HEK293 (cell line): ENCODE data around the gene STX16.

Experiments
- CTCF ChIP-seq: fragments of 450-650 bp; formaldehyde crosslinking; IDR thresholded peaks from 2 replicates; pipeline ENCODE4 v1.5.1; 2016; ENCODE audit warnings: missing biosample characterization, missing genetic modification characterization
- PBX3 ChIP-seq: sonication (generic); formaldehyde crosslinking; IDR thresholded peaks from 2 replicates; pipeline ENCODE4 v1.8.1; 2022; ENCODE audit warnings: mild to moderate bottlenecking, moderate library complexity, missing genetic modification reagents
- YY1 ChIP-seq: fragments of 450-650 bp; formaldehyde crosslinking; IDR thresholded peaks from 2 replicates; pipeline ENCODE4 v1.5.1; 2018; ENCODE audit warnings: missing biosample characterization, missing genetic modification characterization
- ZNF2 ChIP-seq: fragments of 450-650 bp; formaldehyde crosslinking; IDR thresholded peaks from 2 replicates; pipeline ENCODE4 v1.5.1; 2016; ENCODE audit warnings: missing biosample characterization, missing genetic modification characterization
- ZNF202 ChIP-seq: fragments of 450-650 bp; formaldehyde crosslinking; IDR thresholded peaks from 2 replicates; pipeline ENCODE4 v1.5.1; 2016; ENCODE audit warnings: missing biosample characterization, missing genetic modification characterization, borderline replicate concordance
- ZNF311 ChIP-seq: fragments of 450-650 bp; formaldehyde crosslinking; IDR thresholded peaks from 2 replicates; pipeline ENCODE4 v1.5.1; 2017; ENCODE audit warnings: missing biosample characterization, missing genetic modification characterization, borderline replicate concordance
- ZNF37A ChIP-seq: fragments of 450-650 bp; IDR thresholded peaks from 2 replicates; pipeline ENCODE4 v1.5.1; 2018; ENCODE audit warnings: missing biosample characterization, missing genetic modification characterization
- ZNF561 ChIP-seq: fragments of 450-650 bp; IDR thresholded peaks from 2 replicates; pipeline ENCODE4 v1.5.1; 2018; ENCODE audit warnings: missing biosample characterization, missing genetic modification characterization, borderline replicate concordance
- ZNF624 ChIP-seq: fragments of 450-650 bp; formaldehyde crosslinking; IDR thresholded peaks from 2 replicates; pipeline ENCODE4 v1.5.1; 2017; ENCODE audit warnings: missing biosample characterization, missing genetic modification characterization
- TF ChIP-seq, protein P1 (sequence below): fragments of 450-650 bp; formaldehyde crosslinking; IDR thresholded peaks from 2 replicates; pipeline ENCODE4 v1.5.1; 2016; ENCODE audit warnings: missing biosample characterization, missing genetic modification characterization, low read depth

GRCh38 chr20:58691773-58692578 lies 40.9 kb downstream of the STX16 start:
- no peak for TF ChIP-seq ZNF561 (tag by site-specific recombination)
- no peak for TF ChIP-seq ZNF202 (tag by site-specific recombination)
- no peak for TF ChIP-seq ZNF37A (tag by site-specific recombination)
- TF ChIP-seq PBX3 (CRISPR knock-in tag): no peak
- TF ChIP-seq YY1 (tag by site-specific recombination): no peak
- TF ChIP-seq CTCF (tag by site-specific recombination): no peak
- TF ChIP-seq ZNF311 (tag by site-specific recombination): no peak
- TF ChIP-seq, protein P1, sequence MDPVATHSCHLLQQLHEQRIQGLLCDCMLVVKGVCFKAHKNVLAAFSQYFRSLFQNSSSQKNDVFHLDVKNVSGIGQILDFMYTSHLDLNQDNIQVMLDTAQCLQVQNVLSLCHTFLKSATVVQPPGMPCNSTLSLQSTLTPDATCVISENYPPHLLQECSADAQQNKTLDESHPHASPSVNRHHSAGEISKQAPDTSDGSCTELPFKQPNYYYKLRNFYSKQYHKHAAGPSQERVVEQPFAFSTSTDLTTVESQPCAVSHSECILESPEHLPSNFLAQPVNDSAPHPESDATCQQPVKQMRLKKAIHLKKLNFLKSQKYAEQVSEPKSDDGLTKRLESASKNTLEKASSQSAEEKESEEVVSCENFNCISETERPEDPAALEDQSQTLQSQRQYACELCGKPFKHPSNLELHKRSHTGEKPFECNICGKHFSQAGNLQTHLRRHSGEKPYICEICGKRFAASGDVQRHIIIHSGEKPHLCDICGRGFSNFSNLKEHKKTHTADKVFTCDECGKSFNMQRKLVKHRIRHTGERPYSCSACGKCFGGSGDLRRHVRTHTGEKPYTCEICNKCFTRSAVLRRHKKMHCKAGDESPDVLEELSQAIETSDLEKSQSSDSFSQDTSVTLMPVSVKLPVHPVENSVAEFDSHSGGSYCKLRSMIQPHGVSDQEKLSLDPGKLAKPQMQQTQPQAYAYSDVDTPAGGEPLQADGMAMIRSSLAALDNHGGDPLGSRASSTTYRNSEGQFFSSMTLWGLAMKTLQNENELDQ (tag by site-specific recombination): no peak
- no peak for TF ChIP-seq ZNF2
- no peak for TF ChIP-seq ZNF624
